Measurements from ENCODE around the gene GIPR. TPM values are rescaled to one million over a fixed set of nuclear protein-coding genes. Genes with fewer than 3 reads are reported as not detected.

Gene GIPR
- total RNA-seq, 1 experiment from 2014 or later: 0.44 TPM

GRCh38 chr19:45643927-45644771 is 23.9 kb upstream of the GIPR start:
- in situ Hi-C loops (cut with HindIII; ENCODE audit: low pct_unique_long_range_greater_than_20kb, low sequenced_read_pairs): no loop called here
- DNase-seq (ENCODE audit: low read depth): no peak

- no peak for DNase-seq (ENCODE audit: low read depth)
- in situ Hi-C loops (cut with HindIII; ENCODE audit: low pct_unique_long_range_greater_than_20kb, low sequenced_read_pairs): no loop called here
These were observed 22.9 kb upstream of the GIPR start for GRCh38 chr19:45645068-45645630.

GRCh38 chr19:45645631-45646344 is 22.2 kb upstream of the GIPR start:
- in situ Hi-C loops (cut with HindIII; ENCODE audit: low pct_unique_long_range_greater_than_20kb, low sequenced_read_pairs): no loop called here

GRCh38 chr19:45646345-45646698 is 21.7 kb upstream of the GIPR start:
- DNase-seq (ENCODE audit: low read depth): no peak
- in situ Hi-C loops (cut with HindIII; ENCODE audit: low pct_unique_long_range_greater_than_20kb, low sequenced_read_pairs): no loop called here

More at GRCh38 chr19:45645631-45646344, 22.2 kb upstream of the GIPR start:
- DNase-seq (ENCODE audit: low read depth): no peak

GRCh38 chr19:45650722-45651121 is 17.3 kb upstream of the GIPR start:
- in situ Hi-C loops (cut with HindIII; ENCODE audit: low pct_unique_long_range_greater_than_20kb, low sequenced_read_pairs): no loop called here
- no peak for DNase-seq (ENCODE audit: low read depth)

GRCh38 chr19:45653634-45654033 is 14.4 kb upstream of the GIPR start:
- no peak for DNase-seq (ENCODE audit: low read depth)
- in situ Hi-C loops (cut with HindIII; ENCODE audit: low pct_unique_long_range_greater_than_20kb, low sequenced_read_pairs): no loop called here

GRCh38 chr19:45655073-45655472 is 12.9 kb upstream of the GIPR start:
- DNase-seq (ENCODE audit: low read depth): no peak
- in situ Hi-C loops (cut with HindIII; ENCODE audit: low pct_unique_long_range_greater_than_20kb, low sequenced_read_pairs): no loop called here

- DNase-seq (ENCODE audit: low read depth): no peak
- in situ Hi-C loops (cut with HindIII; ENCODE audit: low pct_unique_long_range_greater_than_20kb, low sequenced_read_pairs): no loop called here
These were observed 10.4 kb upstream of the GIPR start for GRCh38 chr19:45657520-45658167.

GRCh38 chr19:45659096-45659729 is 8.8 kb upstream of the GIPR start:
- in situ Hi-C loops (cut with HindIII; ENCODE audit: low pct_unique_long_range_greater_than_20kb, low sequenced_read_pairs): no loop called here
- no peak for DNase-seq (ENCODE audit: low read depth)

GRCh38 chr19:45660636-45661035 is 7.4 kb upstream of the GIPR start:
- in situ Hi-C loops (cut with HindIII; ENCODE audit: low pct_unique_long_range_greater_than_20kb, low sequenced_read_pairs): no loop called here
- no peak for DNase-seq (ENCODE audit: low read depth)

- in situ Hi-C loops (cut with HindIII; ENCODE audit: low pct_unique_long_range_greater_than_20kb, low sequenced_read_pairs): no loop called here
- DNase-seq (ENCODE audit: low read depth): no peak
These were observed 4.2 kb upstream of the GIPR start for GRCh38 chr19:45663800-45664199.

- in situ Hi-C loops (cut with HindIII; ENCODE audit: low pct_unique_long_range_greater_than_20kb, low sequenced_read_pairs): no loop called here
These were observed 3.4 kb upstream of the GIPR start for GRCh38 chr19:45664575-45664974.

GRCh38 chr19:45668342-45668871 is 386 bp downstream of the GIPR start:
- no peak for DNase-seq (ENCODE audit: low read depth)
- in situ Hi-C loops (cut with HindIII; ENCODE audit: low pct_unique_long_range_greater_than_20kb, low sequenced_read_pairs): no loop called here

More at GRCh38 chr19:45664575-45664974, 3.4 kb upstream of the GIPR start:
- DNase-seq (ENCODE audit: low read depth): no peak

GRCh38 chr19:45670670-45671453 is 2.8 kb downstream of the GIPR start:
- in situ Hi-C loops (cut with HindIII; ENCODE audit: low pct_unique_long_range_greater_than_20kb, low sequenced_read_pairs): no loop called here
- peak; percentile 91 for DNase-seq (ENCODE audit: low read depth)

- in situ Hi-C loops (cut with HindIII; ENCODE audit: low pct_unique_long_range_greater_than_20kb, low sequenced_read_pairs): no loop called here
- DNase-seq (ENCODE audit: low read depth): no peak
These were observed 6.9 kb downstream of the GIPR start for GRCh38 chr19:45674946-45675345.

- DNase-seq (ENCODE audit: low read depth): no peak
- in situ Hi-C loops (cut with HindIII; ENCODE audit: low pct_unique_long_range_greater_than_20kb, low sequenced_read_pairs): no loop called here
These were observed 8.8 kb downstream of the GIPR start for GRCh38 chr19:45676851-45677263.
